ENCODE data around the gene PARP16. TPM values are rescaled to one million over a fixed set of nuclear protein-coding genes. Genes with fewer than 3 reads are reported as not detected.
"Not testable (repeated sequence)": the region's sequence is repeated elsewhere in the genome, so short reads cannot be mapped to it uniquely, and the experiment has no call there.

Gene PARP16
- total and polyA plus RNA-seq, 2 donors from 2014 or later, result 7.0 to 7.8 TPM

DNA sequence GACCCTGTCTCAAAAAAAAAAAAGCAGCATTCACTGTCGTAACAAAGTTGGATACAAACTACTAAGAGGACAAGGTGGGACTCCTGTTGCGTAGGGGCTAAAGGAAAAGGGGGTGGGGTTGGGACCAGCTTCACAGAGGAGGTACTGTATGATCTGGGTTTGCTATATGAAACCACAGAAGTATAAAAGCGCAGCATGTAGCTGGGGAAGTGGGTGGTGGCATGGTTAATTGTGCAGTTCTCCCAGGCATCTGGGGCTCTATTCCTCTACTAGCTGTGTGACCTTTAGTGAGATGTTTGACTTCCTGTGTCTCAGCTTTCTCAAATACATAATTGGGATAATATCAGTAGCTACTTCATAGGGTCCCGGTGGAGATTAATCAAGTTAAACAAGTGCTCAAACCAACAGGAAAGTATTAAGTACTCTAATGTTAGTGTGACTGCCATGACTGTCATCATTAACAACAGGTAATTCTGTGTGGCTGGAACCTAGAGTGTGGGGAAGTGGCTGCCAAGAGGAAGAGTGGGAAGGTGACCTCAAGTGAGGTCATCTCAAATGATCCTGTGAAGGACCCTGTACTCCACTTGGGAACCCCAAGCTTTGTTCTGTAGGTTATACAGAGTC, 11.5 kb downstream of the PARP16 start:
- Histone ChIP-seq H3K4me1 (ENCODE audit: control insufficient read depth in 2 of 3, insufficient read depth in 2 of 3, low read depth in 1 of 3, low read length in 3 of 3) (peaks cover 0 to 7% (median 4%) of the 10 kb centered on the region in 3 donors), H3K27ac (ENCODE audit: low read depth in 2 of 2, low read length in 2 of 2) (no peak overlapping the region), H3K4me3 (ENCODE audit: low read length in 3 of 3) (no peak overlapping the region), H3K27me3 (ENCODE audit: control insufficient read depth, insufficient read depth, low read length) (no peaks in the 10 kb centered on the region), H3K9ac (ENCODE audit: low read length in 3 of 3) (no peak overlapping the region), H3K36me3 (ENCODE audit: control insufficient read depth in 2 of 3, insufficient read depth in 3 of 3, low read length in 3 of 3) (no peaks in the 10 kb centered on the region), H3K9me3 (ENCODE audit: control insufficient read depth in 2 of 3, insufficient read depth in 1 of 3, low read length in 3 of 3) (no peaks in the 10 kb centered on the region)
- intact Hi-C loops (cut with DNase I), result loop anchor here (10.0 kb wide), 1 partner anchor 80 kb away; no protein-coding TSS in a partner anchor
- DNase-seq (no peak), FAIRE-seq (no peak)
- TF ChIP-seq, protein P1, sequence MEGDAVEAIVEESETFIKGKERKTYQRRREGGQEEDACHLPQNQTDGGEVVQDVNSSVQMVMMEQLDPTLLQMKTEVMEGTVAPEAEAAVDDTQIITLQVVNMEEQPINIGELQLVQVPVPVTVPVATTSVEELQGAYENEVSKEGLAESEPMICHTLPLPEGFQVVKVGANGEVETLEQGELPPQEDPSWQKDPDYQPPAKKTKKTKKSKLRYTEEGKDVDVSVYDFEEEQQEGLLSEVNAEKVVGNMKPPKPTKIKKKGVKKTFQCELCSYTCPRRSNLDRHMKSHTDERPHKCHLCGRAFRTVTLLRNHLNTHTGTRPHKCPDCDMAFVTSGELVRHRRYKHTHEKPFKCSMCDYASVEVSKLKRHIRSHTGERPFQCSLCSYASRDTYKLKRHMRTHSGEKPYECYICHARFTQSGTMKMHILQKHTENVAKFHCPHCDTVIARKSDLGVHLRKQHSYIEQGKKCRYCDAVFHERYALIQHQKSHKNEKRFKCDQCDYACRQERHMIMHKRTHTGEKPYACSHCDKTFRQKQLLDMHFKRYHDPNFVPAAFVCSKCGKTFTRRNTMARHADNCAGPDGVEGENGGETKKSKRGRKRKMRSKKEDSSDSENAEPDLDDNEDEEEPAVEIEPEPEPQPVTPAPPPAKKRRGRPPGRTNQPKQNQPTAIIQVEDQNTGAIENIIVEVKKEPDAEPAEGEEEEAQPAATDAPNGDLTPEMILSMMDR (IDR thresholded peaks at IDR 0.05; ENCODE audit: borderline replicate concordance, extremely low read depth, insufficient read depth), result no peak

DNA sequence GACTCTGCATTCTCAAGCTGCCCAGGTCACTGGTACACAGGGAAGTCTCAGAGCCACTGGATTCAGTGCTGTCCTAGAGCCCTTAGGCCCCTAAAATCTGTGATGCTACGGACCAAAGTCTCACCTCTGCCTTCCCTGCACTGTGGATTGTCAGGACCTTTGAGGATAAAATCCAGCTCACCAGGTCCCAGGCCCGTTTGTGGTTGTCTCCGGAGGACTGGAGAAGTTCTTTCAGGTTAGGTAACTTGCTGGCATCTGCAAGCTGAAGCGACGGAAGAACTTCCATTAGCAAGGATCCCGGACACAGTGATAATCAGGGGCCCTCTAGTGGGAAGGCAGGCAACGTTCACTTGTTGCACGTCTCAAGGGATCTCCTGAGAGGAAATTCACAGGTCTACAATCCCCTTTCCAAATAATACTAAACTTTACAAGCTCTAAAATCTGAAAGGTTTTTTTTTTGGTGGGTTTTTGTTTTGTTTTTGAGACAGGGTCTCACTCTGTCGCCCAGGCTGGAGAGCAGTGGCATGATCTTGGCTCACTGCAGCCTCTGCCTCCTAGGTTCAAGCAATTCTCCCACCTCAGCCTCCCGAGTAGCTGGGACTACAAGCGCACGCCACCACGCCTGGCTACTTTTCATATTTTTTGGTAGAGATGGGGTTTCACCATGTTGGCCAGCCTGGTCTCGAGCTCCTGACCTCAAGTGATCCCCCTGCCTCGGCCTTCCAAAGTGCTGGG, 15.7 kb downstream of the PARP16 start:
- FAIRE-seq; H3K9ac ChIP-seq (ENCODE audit: low read length in 3 of 3); H3K36me3 ChIP-seq (ENCODE audit: control insufficient read depth in 2 of 3, insufficient read depth in 3 of 3, low read length in 3 of 3); H3K4me1 ChIP-seq (ENCODE audit: control insufficient read depth in 2 of 3, insufficient read depth in 2 of 3, low read depth in 1 of 3, low read length in 3 of 3); H3K4me3 ChIP-seq (ENCODE audit: low read length in 3 of 3); H3K27me3 ChIP-seq (ENCODE audit: control insufficient read depth, insufficient read depth, low read length); H3K27ac ChIP-seq (ENCODE audit: low read depth in 2 of 2, low read length in 2 of 2); H3K9me3 ChIP-seq (ENCODE audit: control insufficient read depth in 2 of 3, insufficient read depth in 1 of 3, low read length in 3 of 3): not testable (repeated sequence)
- TF ChIP-seq, protein P1 (IDR thresholded peaks at IDR 0.05; ENCODE audit: borderline replicate concordance, extremely low read depth, insufficient read depth), result peak; percentile 79
- intact Hi-C loops (cut with DNase I), result loop anchor here (10.0 kb wide), 1 partner anchor 76 kb away; no protein-coding TSS in a partner anchor
- peak in 4 of 5 donors; percentile 82 to 92 (median 85) for DNase-seq

DNA sequence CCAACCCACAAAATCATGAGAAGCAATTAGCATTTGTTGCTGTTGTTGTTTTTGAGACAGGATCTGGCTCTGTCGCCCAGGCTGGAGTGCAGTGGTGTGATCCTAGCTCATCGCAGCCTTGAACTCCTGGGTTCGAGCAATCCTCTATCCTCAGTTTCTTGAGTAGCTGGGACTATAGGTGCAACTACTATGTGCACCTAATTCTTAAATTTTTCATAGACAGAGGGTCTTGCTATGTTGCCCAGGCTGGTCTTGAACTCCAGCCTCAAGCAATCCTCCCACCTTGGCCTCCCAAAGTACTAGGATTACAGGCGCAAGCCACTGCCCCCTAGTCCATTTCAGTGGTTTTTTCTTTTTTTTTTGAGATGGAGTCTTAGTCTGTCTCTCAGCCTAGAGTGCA, 18.3 kb downstream of the PARP16 start:
- intact Hi-C loops (cut with DNase I), result no loop called here
- Histone ChIP-seq H3K4me1 (ENCODE audit: control insufficient read depth in 2 of 3, insufficient read depth in 2 of 3, low read depth in 1 of 3, low read length in 3 of 3) (peaks cover 0 to 4% (median 0%) of the 10 kb centered on the region in 3 donors), H3K4me3 (ENCODE audit: low read length in 3 of 3) (no peak overlapping the region), H3K27me3 (ENCODE audit: control insufficient read depth, insufficient read depth, low read length) (no peaks in the 10 kb centered on the region), H3K36me3 (ENCODE audit: control insufficient read depth in 2 of 3, insufficient read depth in 3 of 3, low read length in 3 of 3) (peaks cover 0 to 5% (median 3%) of the 10 kb centered on the region in 3 donors), H3K9me3 (ENCODE audit: control insufficient read depth in 2 of 3, insufficient read depth in 1 of 3, low read length in 3 of 3) (no peaks in the 10 kb centered on the region), H3K27ac (ENCODE audit: low read depth in 2 of 2, low read length in 2 of 2) (no peak overlapping the region), H3K9ac (ENCODE audit: low read length in 3 of 3) (no peak overlapping the region)
- DNase-seq (no peak), FAIRE-seq (no peak)
- TF ChIP-seq, protein P1 (IDR thresholded peaks at IDR 0.05; ENCODE audit: borderline replicate concordance, extremely low read depth, insufficient read depth), result no peak

Data from kidney (tissue), 14 donors.